Small intestine (tissue), 7 donors: ENCODE data around the gene PCP4L1. TPM values are rescaled to one million over a fixed set of nuclear protein-coding genes. Genes with fewer than 3 reads are reported as not detected.
A peak's percentile ranks its signal among the peaks of the same experiment; 100 is the strongest.

Source experiments
- DNase-seq, 2 donors: peaks; one replicate each; pipeline versions ENCODE4 v3.0.0 to v3.0.0-alpha.2; 2013
- FAIRE-seq: peaks from 2 replicates; lab custom pipeline; 2012; peaks lifted over from hg19 to GRCh38; lab: Jason Lieb, UNC
- H3K27ac ChIP-seq, 3 donors: one replicate each; pipeline ENCODE4 v1.5.1; 2013; ENCODE audit warnings: low read length in 2 of 3, mild to moderate bottlenecking in 2 of 3, control low read depth in 1 of 3, inconsistent platforms in 1 of 3, low read depth in 1 of 3, moderate library complexity in 1 of 3
- H3K27me3 ChIP-seq, 3 donors: one replicate each; pipeline ENCODE4 v1.6.1; 2013; ENCODE audit warnings: low read length in 3 of 3, inconsistent platforms in 1 of 3; ENCODE audit not compliant: control insufficient read depth in 3 of 3, insufficient read depth in 3 of 3
- H3K36me3 ChIP-seq, 3 donors: one replicate each; pipeline ENCODE4 v1.6.1; 2013; ENCODE audit warnings: low read length in 3 of 3, inconsistent platforms in 1 of 3, low read depth in 1 of 3, mild to moderate bottlenecking in 1 of 3, moderate library complexity in 1 of 3; ENCODE audit not compliant: control insufficient read depth in 3 of 3, insufficient read depth in 2 of 3
- H3K4me1 ChIP-seq, 3 donors: one replicate each; pipeline ENCODE4 v1.6.1; 2013; ENCODE audit warnings: low read length in 2 of 3, inconsistent platforms in 1 of 3, low read depth in 1 of 3, mild to moderate bottlenecking in 1 of 3, moderate library complexity in 1 of 3; ENCODE audit not compliant: control insufficient read depth in 3 of 3, insufficient read depth in 2 of 3
- H3K4me3 ChIP-seq, 3 donors: one replicate each; pipeline ENCODE4 v1.5.1; 2013; ENCODE audit warnings: low read length in 3 of 3, control low read depth in 1 of 3, inconsistent platforms in 1 of 3, low read depth in 1 of 3, mild to moderate bottlenecking in 1 of 3, moderate library complexity in 1 of 3
- H3K9me3 ChIP-seq, 2 donors: one replicate each; pipeline ENCODE4 v1.6.1; 2013; ENCODE audit warnings: low read depth in 1 of 2, low read length in 1 of 2; ENCODE audit not compliant: control insufficient read depth in 2 of 2, insufficient read depth in 1 of 2
- WGBS, 3 donors: extraction: QIAGEN DNeasy Blood & Tissue Kit; methylation state at CpG; one replicate each; pipeline ENCODE4 v1.1.7; 2013; 5-methylcytosine and 5-hydroxymethylcytosine counted together
- polyA plus RNA-seq, 4 donors: library from polyadenylated mRNA; stranded (reverse) in 3 of 4; unstranded in 1 of 4; fragments of 200-250 nt in 3 of 4; fragments of 120-200 nt in 1 of 4; gene quantifications; one replicate each; pipeline versions ENCODE4 v1.2.1 to v1.2.3, GENCODE V29; 2013
- donor health status: healthy with polysubstance abuse.
- donor health status: control.
- donor health status: control.
- donor health status: Bipolar disorder and iron deficiency.
- donor health status: healthy.

PCP4L1 gene
- polyA plus RNA-seq, 4 donors: 2.0 to 2.9 TPM; not detected in 2

DNA sequence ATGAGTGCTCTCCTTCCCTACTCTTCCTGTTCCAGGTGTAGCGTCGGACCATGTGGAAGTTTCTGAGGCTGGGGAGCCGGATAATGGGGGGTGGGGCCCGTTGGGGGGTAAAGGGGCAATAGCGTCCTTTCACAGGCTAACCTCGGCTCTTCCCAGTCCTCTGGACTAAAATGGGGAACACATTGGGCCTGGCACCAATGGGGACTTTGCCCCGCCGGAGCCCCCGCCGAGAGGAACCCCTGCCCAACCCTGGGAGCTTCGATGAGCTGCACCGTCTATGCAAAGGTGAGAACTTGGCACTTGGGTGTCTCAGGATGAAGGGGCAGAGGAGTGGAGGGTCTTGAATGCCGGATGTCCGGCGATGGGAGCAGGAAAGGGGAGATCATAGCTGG is 32.2 kb upstream of the PCP4L1 start:
- peak overlapping the region; percentile 28 to 55 (median 55) for H3K27ac ChIP-seq
- peaks cover 3 to 35% (median 11%) of the 10 kb centered on the region in 3 donors for H3K36me3 ChIP-seq
- no peak for FAIRE-seq
- peak overlapping the region; percentile 45 to 89 (median 64) for H3K4me3 ChIP-seq
- no peak for DNase-seq
- H3K27me3 ChIP-seq: no peaks in the 10 kb centered on the region
- no peaks in the 10 kb centered on the region for H3K9me3 ChIP-seq
- WGBS, 3 donors: 6 to 9% (median 6%) methylated on average over 15 of the region's 15 CpGs
- peaks cover 0 to 67% (median 8%) of the 10 kb centered on the region in 3 donors for H3K4me1 ChIP-seq

DNA sequence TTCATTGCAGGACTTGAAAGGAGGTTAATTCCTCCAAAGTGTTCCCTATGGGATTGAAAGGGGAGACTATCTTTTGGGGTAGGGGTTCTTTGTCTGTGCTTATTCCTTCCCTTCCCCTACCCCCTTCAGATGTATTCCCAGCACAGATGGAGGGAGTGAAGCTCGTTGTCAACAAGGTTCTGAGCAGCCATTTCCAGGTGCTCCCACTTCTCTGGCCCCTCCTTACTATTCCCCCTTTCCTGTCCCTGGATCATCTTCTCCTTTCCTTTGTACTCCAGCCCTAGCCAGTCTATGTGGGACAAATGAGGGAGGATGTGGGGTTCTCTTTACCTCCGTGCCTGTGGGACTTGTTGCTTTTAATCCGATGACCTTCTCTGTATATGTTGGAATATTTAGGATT is 31.8 kb upstream of the PCP4L1 start:
- Histone ChIP-seq H3K4me1 (peaks cover 0 to 67% (median 8%) of the 10 kb centered on the region in 3 donors), H3K36me3 (peaks cover 3 to 35% (median 11%) of the 10 kb centered on the region in 3 donors), H3K4me3 (peak overlapping the region in 2 of 3 donors; percentile 64 to 89), H3K9me3 (no peaks in the 10 kb centered on the region), H3K27me3 (no peaks in the 10 kb centered on the region), H3K27ac (peak overlapping the region in 2 of 3 donors; percentile 28 to 55)
- 49 to 61% (median 50%) methylated on average over 3 of the region's 3 CpGs for WGBS, 3 donors
- FAIRE-seq (no peak), DNase-seq (peak in 1 of 2 donors; percentile 21)

- Histone ChIP-seq H3K27ac (peak overlapping the region; percentile 18 to 55 (median 28)), H3K36me3 (peaks cover 3 to 36% (median 11%) of the 10 kb centered on the region in 3 donors), H3K4me3 (peak overlapping the region in 2 of 3 donors; percentile 64 to 89), H3K27me3 (no peaks in the 10 kb centered on the region), H3K9me3 (no peaks in the 10 kb centered on the region), H3K4me1 (peaks cover 0 to 66% (median 8%) of the 10 kb centered on the region in 3 donors)
- FAIRE-seq (no peak), DNase-seq (peak; percentile 82 to 89)
- WGBS, 3 donors: 39 to 43% (median 40%) methylated on average over 10 to 11 of the region's 11 CpGs
These were observed 31.2 kb upstream of the PCP4L1 start for GRCh38 chr1:161227196-161227871.

DNA sequence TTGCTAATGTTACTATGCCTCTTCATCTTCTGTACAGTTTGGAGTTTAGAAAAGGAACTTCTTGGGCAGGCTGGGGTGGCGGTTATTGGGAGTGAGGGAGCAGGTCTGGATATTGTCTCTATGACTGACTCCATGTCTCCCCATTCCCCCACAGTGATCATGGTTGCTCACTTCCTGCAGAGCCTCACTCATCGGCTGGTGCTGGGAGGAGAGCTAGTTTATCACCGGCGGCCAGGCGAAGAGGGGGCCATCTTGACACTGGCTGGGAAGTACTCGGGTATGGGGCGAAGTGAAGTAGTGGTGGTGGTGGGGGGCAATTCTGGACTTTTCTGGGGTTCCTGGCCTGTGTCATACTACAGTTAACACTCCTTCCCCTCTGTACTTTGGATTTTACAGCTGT is 30.5 kb upstream of the PCP4L1 start:
- Histone ChIP-seq H3K9me3 (no peaks in the 10 kb centered on the region), H3K36me3 (peaks cover 3 to 41% (median 11%) of the 10 kb centered on the region in 3 donors), H3K27me3 (no peaks in the 10 kb centered on the region), H3K27ac (peak overlapping the region in 1 of 3 donors; percentile 55), H3K4me1 (peaks cover 0 to 59% (median 8%) of the 10 kb centered on the region in 3 donors), H3K4me3 (peak overlapping the region in 1 of 3 donors; percentile 5)
- WGBS, 3 donors: 92 to 99% (median 92%) methylated on average over 7 of the region's 7 CpGs
- FAIRE-seq (no peak), DNase-seq (peak in 1 of 2 donors; percentile 33)

GRCh38 chr1:161229896-161230295 is 28.6 kb upstream of the PCP4L1 start:
- Histone ChIP-seq H3K4me1 (peaks cover 0 to 46% (median 4%) of the 10 kb centered on the region in 3 donors), H3K27ac (peak overlapping the region in 1 of 3 donors; percentile 55), H3K9me3 (no peaks in the 10 kb centered on the region), H3K4me3 (no peak overlapping the region), H3K27me3 (no peaks in the 10 kb centered on the region), H3K36me3 (peaks cover 3 to 41% (median 11%) of the 10 kb centered on the region in 3 donors)
- 59 to 62% (median 62%) methylated on average over 3 of the region's 3 CpGs for WGBS, 3 donors
- DNase-seq (peak in 1 of 2 donors; percentile 51), FAIRE-seq (no peak)

- no peak for DNase-seq
- no peak overlapping the region for H3K27ac ChIP-seq
- FAIRE-seq: no peak
- H3K4me3 ChIP-seq: no peak overlapping the region
- WGBS, 3 donors: 95 to 96% (median 96%) methylated on average over 7 of the region's 7 CpGs
- peaks cover 0 to 40% (median 0%) of the 10 kb centered on the region in 3 donors for H3K4me1 ChIP-seq
- peaks cover 3 to 41% (median 11%) of the 10 kb centered on the region in 3 donors for H3K36me3 ChIP-seq
- H3K9me3 ChIP-seq: no peaks in the 10 kb centered on the region
- no peaks in the 10 kb centered on the region for H3K27me3 ChIP-seq
These were observed 27.8 kb upstream of the PCP4L1 start for GRCh38 chr1:161230762-161231161.

DNA sequence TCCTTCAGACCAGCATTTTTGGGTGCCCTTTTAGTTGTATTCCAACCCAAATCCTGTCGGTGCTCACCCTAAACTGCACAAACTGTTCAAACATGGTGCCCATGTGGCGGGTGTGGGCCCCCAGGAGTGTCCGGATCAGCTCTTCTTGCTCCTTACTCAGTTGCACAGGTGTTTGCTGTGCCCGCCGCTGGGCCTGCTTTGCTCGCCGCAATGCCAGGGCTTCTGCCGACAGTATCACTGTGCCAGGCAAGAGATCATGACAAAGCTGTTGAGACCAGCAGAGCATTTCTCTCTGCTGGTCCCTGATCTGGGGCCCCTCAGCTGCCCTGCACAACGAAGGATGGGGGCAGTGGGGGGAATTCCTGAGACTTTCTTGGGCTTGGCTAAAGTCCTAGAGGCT is 25.4 kb upstream of the PCP4L1 start:
- WGBS, 3 donors: 86 to 87% (median 86%) methylated on average over 9 of the region's 9 CpGs
- Histone ChIP-seq H3K27me3 (no peaks in the 10 kb centered on the region), H3K9me3 (no peaks in the 10 kb centered on the region), H3K4me3 (no peak overlapping the region), H3K36me3 (peaks cover 3 to 35% (median 11%) of the 10 kb centered on the region in 3 donors), H3K4me1 (peaks cover 0 to 30% (median 0%) of the 10 kb centered on the region in 3 donors), H3K27ac (no peak overlapping the region)
- no peak for DNase-seq
- no peak for FAIRE-seq

GRCh38 chr1:161235957-161236775 is 22.4 kb upstream of the PCP4L1 start:
- peaks cover 0 to 7% (median 0%) of the 10 kb centered on the region in 3 donors for H3K36me3 ChIP-seq
- H3K9me3 ChIP-seq: no peaks in the 10 kb centered on the region
- WGBS, 3 donors: 81 to 85% (median 83%) methylated on average over 5 of the region's 5 CpGs
- H3K4me3 ChIP-seq: no peak overlapping the region
- DNase-seq: no peak
- no peak overlapping the region for H3K27ac ChIP-seq
- no peaks in the 10 kb centered on the region for H3K27me3 ChIP-seq
- FAIRE-seq: no peak
- peaks cover 0 to 17% (median 0%) of the 10 kb centered on the region in 3 donors for H3K4me1 ChIP-seq
